NCI-H2196 (cell line): ENCODE results near the gene CIAO1.
A peak's percentile ranks its signal among the peaks of the same experiment; 100 is the strongest.
"Not testable (repeated sequence)": the region's sequence is repeated elsewhere in the genome, so short reads cannot be mapped to it uniquely, and the experiment has no call there.

ENCODE experiments used
- DNase-seq: peaks from one replicate; lab custom pipeline; 2025; ENCODE audit not compliant: unreplicated experiment; lab: John Stamatoyannopoulos, UW

CIAO1 gene

DNA sequence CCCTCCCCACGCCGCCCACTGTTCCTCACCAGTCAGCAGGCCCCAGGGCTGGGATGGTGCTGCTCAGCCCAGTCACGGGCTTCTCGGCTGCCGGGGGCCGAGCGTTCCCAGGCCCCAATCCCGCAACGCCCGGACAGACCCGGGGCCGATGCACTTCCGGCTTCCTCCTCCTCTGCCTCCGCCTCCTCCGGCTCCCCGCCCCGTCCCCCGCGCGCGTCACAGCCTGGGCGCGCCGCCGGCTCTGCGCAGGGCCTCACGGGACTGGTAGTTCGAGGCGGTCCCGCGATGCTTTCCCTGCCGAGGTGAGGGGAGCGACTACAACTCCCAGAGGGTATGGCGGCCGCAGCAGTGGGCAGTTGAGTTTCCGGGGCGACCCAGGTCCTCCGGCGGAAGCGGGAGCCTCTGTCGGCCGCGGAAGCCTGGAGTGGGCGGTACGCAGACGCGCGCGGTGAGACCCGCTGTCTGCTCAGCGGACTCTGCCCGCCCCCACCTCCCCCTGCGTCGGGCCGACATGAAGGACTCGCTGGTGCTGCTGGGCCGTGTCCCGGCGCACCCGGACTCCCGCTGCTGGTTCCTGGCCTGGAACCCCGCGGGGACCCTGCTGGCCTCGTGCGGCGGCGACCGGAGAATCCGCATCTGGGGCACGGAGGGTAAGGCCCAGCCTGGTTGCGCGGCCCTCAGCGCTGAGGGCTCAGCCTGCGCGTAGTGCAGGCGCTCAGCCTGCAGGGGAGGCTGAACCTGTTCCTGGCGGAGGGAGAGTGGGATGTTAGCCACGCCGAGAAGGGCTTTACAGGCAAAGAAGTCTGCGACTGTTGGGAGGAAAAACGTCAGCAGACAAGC is at the start of gene CIAO1, which contains the start of gene TMEM127:
Gene CIAO1, plus strand, starts transcription at position 386 of the 840 bp plus-strand sequence. Its CDS starts 126 bp downstream, at position 512.
Gene TMEM127, minus strand, starts transcription at position 158 of the 840 bp plus-strand sequence. CDS start 616 bp downstream, outside the sequence.
- peak; percentile 98 for DNase-seq

DNA sequence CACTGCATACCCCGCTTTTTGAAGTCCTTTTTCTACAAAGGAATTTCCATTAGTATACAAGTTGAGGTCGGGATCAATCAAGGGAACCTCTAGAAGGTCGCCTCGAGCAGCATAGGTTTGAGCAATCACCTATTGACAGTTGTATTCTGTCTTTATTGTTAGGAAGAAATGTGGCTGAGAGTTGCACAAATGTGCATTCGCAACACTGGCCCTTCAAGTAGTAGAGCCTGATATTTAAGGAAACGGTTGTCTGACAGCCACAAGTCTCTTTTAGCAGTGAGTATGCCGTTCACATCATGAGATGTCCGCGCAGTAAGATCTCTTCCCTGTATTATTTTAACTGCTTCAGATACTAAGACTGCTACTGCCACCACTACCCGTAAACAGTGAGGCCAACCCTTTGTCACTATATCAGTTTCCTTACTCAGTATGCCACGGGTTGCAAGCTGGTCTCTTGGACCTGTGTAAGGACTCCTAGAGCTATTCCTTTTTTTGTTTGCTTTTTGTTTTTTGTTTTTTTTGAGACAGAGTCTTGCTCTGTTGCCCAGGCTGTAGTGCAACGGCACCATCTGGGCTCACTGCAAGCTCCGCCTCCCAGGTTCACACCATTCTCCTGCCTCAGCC is 47.4 kb upstream of the CIAO1 start:
- no peak for DNase-seq

DNA sequence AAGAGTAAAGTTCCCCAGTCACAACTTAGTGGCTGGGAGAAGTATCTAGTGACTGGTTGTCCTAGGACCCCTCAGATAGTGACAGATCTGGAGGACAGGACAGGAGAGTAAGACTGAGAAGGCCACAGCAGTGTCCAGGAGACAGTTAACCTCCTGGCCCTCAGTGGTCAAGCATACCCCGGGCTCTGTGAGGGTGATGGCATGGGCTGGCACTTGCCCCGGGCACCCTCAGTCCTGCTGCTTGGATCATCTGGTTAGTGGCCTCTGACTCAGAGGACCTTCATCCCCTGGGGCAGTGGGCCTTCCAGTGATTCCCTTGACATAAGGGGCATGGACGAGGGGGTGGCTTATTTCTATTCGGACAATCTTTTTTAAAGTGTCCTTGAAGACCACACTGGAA is 46.1 kb upstream of the CIAO1 start:
- DNase-seq, result not testable (repeated sequence)

DNA sequence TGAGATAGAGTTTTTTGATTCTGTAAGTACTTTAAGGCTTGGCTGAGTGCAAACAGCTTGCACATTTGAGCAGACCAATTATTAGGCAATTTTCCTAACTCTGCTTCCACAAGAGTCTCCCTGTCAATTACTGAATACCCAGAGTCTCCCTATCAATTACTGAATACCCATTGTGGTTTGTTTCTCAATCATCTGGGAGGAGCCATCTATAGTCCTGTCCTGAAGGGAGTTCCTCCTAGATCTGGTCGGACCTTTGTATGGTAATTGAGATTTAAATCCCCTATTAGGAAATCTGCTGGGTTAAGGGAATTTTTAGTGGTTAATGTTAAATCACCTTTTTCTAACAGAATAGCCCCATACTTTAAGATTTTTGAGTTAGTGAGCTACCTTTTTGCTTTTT is 44.9 kb upstream of the CIAO1 start:
- not testable (repeated sequence) for DNase-seq

DNA sequence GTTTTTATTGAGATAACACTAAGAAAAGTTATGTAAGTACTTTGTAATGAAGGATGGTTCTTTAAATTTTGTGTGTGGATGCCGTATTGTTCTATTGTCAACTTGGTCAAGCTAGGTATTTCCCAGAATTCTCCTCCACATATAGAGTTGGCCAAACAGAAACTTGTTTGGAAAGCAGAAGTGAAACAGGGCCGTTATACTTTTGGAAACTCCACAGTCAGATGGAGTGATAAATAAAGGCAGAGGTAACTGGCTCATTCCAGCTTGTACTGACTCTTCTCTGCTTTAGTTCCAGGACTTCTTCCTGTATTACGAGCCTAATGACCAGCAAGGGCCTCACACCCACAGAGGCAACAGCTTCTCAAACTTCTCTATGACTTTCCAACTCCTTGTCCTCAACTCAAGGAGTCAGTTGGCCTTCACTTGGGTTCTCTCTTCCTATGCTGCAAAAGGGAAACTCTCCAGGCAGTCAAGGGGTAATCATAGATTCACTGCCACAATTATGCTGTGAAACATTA is 41.0 kb upstream of the CIAO1 start:
- DNase-seq, result no peak

DNA sequence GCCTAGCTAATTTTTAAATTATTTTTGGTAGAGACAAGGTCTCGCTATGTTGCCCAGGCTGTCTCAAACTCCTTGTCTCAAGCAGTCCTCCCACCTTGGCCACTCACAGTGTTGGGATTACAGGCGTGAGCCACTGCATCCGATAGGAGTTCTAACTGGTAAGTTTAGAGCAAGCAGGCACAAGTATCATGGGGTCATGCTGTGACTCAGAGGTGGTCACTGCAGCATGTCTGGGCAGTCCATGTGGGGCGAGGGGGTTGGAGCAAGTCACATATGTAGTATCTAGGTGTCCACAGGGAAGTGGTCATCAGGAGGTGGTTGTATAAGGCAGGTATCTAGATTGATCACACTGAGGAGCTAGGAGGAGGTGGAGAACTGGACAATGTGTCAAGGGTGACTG is 34.7 kb upstream of the CIAO1 start:
- DNase-seq, result no peak

DNA sequence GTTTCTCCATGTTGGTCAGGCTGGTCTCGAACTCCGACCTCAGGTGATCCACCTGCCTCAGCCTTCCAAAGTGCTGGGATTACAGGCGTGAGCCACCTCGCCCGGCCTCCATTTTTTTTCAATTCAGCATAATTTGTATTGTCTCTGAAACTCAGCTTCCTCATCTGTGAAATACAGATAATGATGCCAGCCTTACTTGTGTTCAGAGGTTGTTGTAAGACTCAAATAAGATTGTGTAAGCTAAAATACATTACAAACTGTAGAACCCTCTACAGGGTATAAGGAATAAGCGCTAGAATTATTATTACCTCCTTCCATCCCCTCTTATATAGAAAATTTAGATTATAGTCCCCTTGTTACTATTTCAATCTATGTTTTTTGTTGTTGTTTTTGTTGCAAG is 32.6 kb upstream of the CIAO1 start:
- DNase-seq, result no peak

DNA sequence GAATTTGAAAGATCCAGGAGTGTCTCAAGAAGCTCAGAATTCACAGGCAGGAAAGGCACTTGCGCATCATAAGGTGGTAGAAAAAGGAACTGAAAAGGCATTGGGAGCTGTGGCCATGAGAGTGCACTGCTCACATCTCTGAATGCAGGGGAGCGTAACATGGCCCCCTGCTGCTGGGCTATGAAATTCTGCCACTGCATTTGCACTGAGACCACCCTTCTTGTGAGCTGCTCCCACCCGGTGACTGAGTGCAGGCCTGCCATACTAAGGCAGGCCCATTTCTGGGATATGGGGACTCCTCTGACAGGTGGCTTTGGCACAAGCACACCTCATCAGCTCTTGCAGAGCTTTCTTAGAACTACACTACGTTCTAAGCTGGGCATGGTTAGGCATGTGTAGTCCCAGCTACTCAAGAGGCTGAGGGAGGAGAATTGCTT is 32.1 kb upstream of the CIAO1 start:
- no peak for DNase-seq

DNA sequence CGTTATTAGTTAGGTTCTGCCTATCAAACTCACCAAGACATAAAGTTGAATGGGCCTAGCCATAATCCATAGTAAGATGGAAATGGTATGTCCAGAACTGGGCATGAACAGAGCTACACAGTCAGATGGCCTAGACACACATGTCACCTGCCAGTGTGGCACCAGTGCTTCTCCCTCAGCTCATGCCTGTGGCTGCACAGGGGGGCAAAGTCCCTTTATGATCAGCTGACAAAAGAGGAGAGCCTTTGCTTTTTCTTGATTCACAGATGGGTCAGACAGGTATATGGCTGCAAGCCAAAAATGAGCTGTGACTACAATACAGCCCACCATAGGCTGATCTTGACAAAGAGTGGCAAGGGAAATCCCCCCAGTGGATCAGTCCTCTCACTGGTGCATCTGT is 29.1 kb upstream of the CIAO1 start:
- DNase-seq, result no peak

DNA sequence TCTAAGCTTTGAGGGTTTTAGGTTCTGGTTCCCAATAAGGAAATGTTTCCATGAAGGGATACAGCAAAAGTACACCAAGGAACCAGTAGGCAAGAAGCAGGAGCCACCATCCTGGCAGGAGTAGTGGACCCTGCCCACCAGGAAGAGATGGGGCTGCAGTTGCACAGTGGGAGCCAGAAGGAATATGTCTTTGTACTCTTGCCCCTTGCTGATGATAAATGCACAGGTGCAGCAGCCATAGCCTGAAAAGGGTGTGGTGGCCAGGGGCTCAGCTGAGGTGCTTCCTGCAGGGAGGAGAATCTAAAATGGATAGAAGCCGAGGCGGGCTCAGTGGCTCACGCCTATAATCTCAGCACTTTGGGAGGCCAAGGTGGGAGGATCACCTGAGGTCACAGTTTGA is 27.8 kb upstream of the CIAO1 start:
- DNase-seq, result no peak

DNA sequence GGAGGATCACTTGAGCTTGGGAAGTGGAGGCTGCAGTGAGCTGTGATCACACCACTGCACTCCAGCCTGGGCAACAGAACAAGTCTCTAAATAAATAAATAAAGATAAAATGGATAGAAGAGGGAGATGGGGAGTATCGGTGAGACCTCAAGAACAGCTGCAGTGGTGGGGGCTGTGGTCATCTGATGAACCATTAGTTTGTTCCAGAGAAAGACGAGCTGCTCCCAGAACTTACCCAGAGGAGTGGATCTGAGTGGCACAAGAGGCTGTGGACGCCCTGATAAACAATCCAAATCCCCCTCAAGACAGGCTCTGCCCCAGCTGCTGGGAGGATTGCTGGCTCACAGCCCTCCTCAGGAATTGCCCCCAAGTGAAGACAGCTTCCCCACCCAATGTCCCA is 26.9 kb upstream of the CIAO1 start:
- no peak for DNase-seq

DNA sequence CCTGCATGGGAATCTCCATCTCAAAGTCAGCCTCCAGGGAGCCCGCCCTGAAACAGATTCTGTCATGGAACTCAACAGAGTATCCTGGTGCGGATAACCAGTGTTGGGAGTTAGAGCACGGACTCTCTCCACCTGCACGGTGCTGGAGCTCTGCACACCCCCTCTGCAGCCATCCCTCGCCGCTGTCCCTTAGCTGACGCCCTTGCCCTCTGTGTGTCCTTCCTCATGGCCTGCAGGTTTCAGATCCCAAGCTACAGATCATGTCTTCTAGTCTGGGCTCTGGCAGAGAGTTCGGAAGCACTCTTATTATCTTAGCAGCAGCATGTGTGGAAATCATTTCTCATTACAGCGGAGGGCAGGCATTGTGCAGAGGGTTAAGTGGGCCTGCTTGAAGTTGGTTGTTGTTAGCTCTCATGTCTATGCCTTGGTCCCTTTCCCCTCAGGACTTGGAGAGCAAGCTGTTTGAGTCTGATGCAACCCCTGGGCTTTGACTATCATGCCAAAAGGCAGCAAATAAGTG is 26.2 kb upstream of the CIAO1 start:
- DNase-seq, result no peak

DNA sequence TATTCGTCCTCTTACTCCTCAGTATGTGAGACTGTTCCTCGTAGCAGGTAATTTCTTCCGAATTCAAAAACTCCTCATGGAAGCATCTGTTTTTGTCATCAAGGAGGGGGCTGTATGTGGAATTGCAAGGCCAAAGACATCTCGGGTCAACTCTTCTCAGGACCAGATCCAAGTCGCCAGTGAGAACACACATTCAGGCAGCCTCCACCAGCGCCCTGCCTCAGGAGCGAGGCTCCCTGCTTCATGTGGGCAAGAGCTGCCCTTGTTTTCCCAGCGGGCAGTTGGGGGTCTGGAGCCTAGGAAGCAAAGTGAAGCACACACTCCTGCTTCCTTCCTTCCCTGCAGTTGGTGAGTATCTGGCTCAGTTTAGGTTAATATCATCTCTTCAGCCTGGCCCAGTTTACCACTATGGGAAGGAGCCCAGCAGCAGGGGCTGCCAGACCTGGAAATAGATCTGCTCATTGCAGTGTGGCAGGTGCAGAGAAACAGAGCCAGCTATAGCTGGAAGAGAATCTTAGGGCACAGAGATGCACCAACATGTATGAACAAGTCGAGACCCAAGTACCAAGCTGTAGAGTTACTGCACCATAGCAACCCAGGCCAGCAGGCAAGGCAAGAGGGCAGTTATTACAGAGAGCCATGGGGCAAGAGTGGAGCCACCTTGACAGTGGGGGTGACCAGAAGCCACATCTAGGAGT is 25.5 kb upstream of the CIAO1 start:
- DNase-seq, result peak; percentile 66

DNA sequence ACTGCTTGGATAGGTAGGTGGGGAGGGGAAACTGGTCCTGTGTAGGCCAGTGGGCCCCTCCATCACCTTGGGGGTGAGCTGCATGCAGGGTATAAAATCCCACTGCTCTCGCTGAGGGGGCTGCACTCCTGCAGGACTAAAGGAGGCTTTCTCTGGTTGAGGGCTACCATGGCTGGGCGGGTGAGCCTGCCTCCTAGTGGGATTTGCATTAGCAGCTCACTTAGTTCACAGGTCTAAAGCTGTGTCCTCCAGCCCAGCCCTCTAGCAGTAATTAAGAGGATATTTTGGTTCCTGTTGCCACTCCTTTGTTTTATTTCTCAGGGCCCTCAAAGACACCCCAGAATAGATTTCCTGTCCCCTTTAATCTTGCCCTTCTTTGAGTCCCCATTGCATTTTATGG is 24.8 kb upstream of the CIAO1 start:
- no peak for DNase-seq

DNA sequence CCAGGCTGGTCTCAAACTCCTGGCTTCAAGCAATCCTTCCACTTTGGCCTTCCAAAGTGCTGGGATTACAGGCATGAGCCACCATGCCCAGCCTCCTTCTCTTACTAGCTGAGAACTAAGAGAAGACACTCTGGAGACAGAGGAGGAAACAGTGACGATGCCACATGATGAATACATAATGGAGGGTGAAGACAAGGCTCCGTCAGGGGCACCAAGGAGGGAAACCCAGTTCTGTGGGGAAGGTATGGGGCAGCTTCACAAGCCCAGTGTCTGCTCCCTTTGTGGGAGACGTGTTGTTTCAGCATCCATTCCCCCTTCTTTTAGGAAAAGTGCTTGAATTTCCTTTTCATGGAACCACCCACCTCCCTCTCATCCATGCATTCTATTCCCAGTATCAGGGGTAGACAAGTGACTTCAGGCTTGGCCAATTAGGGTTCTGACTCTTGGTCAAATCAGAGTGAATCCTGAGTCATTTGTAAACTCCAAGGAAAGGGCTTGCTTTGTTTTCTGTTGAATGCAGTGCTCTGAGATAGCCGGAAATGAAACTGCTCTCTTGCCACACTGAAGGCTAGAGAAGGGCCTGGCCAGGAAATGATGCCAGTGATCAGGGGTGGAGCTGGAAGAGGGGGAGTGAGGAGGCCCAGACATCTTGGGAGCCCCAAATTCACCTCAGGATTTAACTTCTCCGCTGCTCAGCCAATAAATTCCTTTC is 24.0 kb upstream of the CIAO1 start:
- no peak for DNase-seq

DNA sequence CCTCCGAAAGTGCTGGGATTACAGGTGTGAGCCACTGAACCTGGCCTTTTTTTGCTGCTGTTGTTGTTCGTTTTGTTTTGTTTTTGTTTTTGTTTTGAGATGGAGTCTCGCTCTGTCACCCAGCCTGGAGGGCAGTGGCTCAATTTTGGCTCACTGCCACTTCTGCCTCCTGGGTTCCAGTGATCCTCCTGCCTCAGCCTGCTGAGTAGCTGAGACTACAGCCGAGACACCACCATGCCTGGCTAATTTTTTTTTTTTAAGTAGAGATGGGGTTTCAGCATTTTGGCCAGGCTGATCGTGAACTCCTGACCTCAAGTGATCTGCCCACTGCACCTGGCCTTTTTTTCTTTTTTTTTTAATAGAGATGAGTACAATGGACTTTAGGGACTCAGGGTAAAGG is 22.2 kb upstream of the CIAO1 start:
- peak; percentile 40 for DNase-seq

DNA sequence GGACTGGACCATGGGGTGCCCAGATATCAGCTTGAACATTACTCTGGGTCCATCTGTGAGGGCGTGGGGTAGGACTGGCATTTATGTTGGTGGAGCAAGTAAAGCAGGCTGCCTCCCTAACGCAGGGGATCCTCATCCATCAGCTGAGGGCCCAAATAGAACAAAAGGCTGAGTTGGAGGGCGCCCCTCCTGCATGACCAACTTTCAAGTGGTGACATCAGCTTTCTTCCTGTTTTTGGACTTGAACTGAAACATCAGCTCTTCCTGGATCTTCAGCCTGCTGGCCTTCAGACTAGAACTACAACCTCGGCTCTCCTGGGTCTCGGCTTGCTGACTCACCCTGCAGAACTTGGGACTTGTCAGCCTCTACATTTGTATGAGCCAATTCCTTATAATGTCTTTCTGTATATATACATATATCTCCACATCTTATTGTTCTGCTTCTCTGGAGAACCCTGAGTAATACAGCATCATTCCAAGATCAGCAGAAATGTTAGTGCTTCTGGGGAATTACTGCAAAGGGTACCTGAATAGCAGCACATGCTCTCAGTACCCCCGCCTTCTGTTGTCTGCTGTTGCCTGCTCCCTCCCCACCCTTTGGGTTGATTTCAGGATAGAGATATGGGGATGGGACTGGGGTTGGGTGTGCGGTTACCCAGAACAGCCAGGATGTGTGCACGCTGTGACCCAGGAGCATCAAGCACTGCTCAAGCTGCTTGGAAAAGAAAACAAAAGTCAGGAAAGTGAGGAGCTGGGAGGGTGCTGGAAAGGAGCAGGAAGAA is 20.2 kb upstream of the CIAO1 start:
- DNase-seq, result no peak

DNA sequence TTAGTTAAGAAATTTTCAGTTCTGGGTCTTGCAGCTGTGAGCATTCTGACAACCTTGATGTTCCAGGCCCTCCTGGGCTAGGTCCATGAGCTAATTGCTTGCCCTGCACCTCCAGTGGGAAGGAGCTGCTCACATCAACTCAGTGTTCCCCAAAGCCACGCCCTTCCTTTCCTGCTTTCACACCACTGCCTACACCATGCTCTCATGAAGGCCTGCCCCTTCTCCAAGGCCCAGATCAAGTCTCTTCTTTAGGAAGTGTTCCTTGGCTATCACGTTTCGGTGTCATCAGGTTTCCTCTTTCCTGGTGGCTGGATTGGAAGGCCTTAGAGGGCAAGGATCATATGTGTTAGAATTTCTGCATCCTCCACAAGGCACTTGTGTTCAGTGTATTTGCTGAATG is 19.0 kb upstream of the CIAO1 start:
- DNase-seq, result no peak

DNA sequence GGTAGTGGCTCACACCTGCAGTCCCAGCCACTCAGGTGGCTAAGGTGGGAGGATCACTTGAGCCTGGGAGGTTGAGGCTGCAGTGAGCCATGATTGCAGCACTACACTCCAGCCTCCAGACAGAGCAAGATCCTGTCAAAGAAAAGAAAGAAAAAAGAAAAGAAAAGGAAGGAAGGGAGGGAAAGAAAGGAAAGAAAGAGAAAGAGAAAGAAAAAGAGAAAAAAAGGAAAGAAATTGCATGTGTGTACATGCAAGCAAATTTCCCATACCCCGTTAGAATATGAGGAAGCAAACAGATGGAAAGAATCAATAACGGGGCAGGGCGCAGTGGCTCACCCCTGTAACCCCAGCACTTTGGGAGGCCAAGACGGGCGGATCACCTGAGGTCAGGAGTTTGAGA is 18.1 kb upstream of the CIAO1 start:
- no peak for DNase-seq

DNA sequence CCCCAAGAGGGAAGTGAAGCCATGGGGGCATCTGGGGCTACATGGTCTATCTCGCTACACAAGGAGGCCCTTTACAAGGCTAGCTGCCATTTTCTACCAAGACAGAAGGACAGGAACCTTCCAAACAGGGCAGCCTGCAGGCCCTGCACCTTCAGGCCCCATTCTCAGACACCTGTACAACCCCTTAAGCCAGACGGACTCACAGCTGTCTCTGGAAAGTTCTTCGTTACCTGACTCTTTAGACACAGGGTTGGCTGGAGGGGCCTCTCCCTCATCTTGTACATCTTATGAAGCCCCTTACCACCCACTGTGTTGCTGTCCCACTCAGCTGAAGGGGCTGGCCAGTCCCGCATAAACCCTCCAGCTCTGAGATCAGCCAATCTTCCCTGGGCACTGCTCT is 17.4 kb upstream of the CIAO1 start:
- DNase-seq, result no peak
